Measurements from ENCODE around the gene ANOS1.
"Not testable (repeated sequence)": the region's sequence is repeated elsewhere in the genome, so short reads cannot be mapped to it uniquely, and the experiment has no call there.

Gene ANOS1

DNA sequence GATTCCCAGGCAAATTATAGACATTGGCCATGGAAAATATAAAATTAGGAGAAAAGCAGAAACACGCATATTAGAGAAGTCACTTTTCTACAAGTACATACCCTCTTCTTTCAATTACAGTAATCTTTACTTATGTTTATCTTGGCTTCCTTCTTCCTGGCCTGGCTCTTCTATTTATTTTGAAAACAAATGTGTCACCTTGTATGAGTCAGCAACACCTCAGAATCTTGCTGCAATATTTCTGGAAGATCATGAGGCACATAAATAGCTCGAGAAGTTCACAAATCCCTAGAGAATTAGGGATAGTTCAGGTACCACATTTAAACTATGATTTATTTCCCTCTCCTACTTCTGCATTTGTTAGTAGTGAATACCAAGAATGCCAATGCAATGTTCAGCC lies 124.6 kb downstream of the ANOS1 start:
- DNase-seq, result no peak

- DNase-seq, result no peak
Observed at GRCh38 chrX:8604131-8604530, 127.8 kb downstream of the ANOS1 start.

DNA sequence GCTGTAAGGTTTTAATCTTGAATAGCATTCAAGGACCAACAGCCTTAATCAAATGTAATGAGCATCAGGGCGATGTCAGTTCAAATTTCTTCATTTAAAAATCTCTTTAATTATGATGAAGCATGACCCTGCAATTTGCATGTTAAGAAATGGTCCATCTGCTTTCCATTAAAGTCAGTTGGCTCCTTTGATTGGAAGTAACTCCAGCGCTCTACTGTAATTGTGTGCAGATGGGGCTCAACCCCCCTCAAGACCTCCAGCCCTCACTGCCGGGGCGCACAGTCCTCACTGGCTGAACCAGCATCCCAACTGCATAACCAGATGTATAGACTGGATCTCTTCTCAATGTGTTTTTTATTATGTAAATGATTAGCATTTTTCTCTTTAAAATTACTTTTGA lies 140.4 kb downstream of the ANOS1 start:
- DNase-seq, result no peak

DNA sequence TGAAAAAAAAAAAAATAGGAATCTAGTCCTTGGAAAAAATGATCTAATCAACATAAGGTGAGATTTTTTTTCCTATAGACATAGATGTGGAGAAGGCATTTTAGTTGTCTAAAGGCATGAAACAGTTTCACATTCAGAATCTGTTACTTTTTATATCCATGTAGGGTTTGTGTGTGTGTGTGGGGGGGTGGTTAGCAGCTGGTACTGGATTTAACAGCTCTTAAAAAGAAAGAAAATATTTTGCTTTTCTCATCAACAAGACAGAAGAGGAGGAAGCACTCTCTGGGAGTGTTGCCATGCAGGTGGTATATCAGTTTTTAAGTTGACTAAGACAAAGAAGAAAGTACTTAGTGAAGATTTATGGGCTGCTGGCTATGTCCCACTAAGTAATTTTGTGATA lies 145.0 kb downstream of the ANOS1 start:
- no peak for DNase-seq

- no peak for DNase-seq
Observed at GRCh38 chrX:8579602-8580001, 152.3 kb downstream of the ANOS1 start.

DNA sequence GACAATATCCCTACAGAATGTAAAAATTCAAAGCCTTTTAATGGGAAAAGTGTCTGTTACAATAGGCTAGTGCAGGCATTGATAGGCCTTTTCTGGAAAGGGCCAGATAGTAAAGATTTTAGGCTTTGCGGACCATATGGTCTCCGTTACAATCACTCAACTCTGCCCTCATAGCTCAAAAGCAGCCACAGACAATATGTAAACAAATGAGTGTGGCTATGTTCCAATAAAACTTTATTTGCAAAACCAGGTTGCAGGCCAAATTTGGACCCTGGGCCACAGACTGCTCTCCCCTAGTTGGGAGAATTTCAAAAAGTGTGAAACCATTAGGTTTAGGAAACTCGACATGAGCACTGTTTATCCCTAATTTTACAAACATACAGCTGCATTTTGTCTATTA lies 155.1 kb downstream of the ANOS1 start:
- DNase-seq, result no peak

DNA sequence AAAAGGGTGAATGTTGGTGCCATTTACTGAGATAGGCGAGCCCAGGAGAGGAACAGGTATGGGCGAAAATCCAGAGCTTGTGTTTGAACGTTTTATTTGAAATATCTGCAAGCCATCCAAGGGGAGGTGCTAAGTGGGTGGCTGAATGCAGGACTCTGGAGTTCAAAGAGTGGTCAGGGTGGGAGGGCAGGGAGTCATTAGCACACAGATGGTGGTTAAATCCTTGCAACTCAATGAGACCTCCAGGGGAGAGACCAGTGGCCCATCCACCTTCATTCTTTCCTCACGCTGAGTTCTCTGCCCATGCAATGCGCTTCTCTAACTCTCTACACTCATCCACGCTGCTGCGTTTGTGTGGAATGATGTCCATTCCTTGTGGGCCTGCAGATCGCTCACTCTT lies 166.2 kb downstream of the ANOS1 start:
- DNase-seq, result no peak

GRCh38 chrX:8548446-8548845 lies 183.5 kb downstream of the ANOS1 start:
- DNase-seq, result no peak

- no peak for DNase-seq
Observed at GRCh38 chrX:8546715-8547114, 185.2 kb downstream of the ANOS1 start.

DNA sequence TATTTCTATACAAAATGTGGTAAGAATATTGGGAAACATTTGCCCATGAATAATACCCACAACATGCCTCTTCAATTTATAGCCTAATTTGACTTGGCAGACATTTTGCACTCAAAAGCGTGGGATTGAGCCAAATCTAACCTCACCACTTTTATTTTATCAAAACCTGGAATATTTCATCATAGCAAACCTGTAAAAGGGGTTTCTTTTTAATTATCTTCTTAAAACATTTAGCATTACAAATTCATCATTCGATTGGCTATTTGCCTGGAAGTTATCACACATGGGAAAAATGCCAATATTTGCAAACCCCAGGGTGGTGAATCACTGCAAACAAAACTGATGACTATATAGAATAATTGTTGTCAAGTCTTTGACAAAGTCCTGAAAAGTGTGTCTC lies 211.1 kb downstream of the ANOS1 start:
- no peak for DNase-seq

GRCh38 chrX:8520178-8520577 lies 211.8 kb downstream of the ANOS1 start:
- DNase-seq, result no peak

DNA sequence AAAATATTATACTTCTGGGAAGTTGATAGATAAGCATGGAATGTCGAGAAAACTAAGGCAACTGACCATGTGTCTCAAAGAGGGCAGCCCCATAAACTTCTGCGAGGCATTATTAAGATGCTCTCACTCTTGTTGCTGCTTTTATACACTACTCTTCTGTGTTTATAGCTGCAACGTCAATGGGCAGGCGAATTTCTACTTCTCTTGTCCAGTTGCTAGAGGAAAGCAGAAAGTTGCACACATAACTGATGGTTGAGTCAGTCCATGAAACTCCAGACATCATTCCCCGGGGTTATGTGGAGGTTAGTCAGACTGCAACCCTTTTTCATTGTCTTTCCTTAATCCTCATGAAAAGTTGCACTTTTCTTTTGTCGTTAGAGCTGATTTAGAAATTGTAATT lies 227.5 kb downstream of the ANOS1 start:
- no peak for DNase-seq

DNA sequence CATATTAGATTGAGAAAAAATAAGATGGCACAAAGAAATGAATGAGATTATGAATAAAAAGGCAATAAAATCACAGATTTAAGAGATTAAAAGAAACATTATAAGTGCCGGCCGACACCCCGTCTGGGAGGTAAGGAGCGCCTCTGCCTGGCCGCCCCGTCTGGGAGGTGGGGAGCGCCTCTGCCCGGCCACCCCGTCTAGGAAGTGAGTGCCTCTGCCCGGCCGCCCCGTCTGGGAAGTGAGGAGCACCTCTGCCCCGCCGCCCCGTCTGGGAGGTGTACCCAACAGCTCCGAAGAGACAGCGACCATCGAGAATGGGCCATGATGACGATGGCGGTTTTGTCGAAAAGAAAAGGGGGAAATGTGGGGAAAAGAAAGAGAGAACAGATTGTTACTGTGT lies 229.8 kb downstream of the ANOS1 start:
- DNase-seq, result not testable (repeated sequence)

GRCh38 chrX:8500203-8500602 lies 231.7 kb downstream of the ANOS1 start:
- DNase-seq, result no peak

DNA sequence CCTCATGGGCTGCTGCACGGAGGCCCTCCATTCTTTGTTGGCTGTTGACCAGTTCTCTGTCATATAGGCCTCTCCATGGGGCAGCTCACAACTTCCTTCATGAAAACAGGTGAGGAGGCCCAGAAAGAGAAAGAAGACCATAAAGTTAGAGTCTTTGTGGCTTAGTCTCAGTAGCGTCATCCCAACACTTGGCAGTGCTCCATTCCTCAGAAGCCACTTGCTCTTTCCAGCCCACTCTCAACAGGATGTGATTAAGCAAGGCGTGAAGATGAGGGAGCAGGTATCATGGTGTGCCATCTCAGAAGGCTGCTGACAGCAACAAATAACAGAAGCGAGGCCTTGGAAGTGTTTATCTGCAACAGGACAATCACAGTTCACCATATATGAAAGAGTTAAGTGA lies 236.9 kb downstream of the ANOS1 start:
- DNase-seq, result not testable (repeated sequence)

GRCh38 chrX:8484360-8484949 lies 247.5 kb downstream of the ANOS1 start:
- no peak for DNase-seq
